Stimulated activated CD8-positive, alpha-beta memory T cell treated with anti-CD3 and anti-CD28 coated beads, Interleukin-7, amount 100 ng/mL, for 4 hours (primary cell): ENCODE results near the gene TBC1D2B.
"Not testable (repeated sequence)": the region's sequence is repeated elsewhere in the genome, so short reads cannot be mapped to it uniquely, and the experiment has no call there.

ENCODE experiments used
- DNase-seq, 2 donors: peaks; one replicate each; pipeline ENCODE4 v3.0.0-alpha.2; 2020; ENCODE audit warnings: low read depth in 2 of 2

The TBC1D2B gene

GRCh38 chr15:78002996-78003395, 74.5 kb downstream of the TBC1D2B start:
- no peak for DNase-seq

- DNase-seq: no peak
These were observed 75.9 kb downstream of the TBC1D2B start for GRCh38 chr15:78001656-78002055.

DNA sequence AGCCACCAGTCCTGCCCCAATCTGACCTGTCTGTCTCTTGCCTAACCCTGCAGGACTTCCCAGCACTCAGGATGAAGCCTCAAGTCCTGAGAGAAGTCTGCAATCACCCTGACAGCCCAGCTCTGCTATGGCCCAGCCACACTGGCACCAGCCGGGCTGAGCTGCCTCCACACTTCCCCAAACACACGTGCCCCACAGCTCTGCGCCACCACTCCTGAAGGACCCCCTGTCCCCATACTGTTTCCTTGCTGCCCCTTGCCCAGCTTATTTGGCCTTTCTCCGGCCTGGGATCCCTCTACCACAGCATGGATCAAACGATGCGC, 76.6 kb downstream of the TBC1D2B start:
- no peak for DNase-seq

- DNase-seq: peak; percentile 62 to 67
These were observed 77.2 kb downstream of the TBC1D2B start for GRCh38 chr15:78000091-78000926.

GRCh38 chr15:77999486-77999885, 78.0 kb downstream of the TBC1D2B start:
- DNase-seq: no peak

DNA sequence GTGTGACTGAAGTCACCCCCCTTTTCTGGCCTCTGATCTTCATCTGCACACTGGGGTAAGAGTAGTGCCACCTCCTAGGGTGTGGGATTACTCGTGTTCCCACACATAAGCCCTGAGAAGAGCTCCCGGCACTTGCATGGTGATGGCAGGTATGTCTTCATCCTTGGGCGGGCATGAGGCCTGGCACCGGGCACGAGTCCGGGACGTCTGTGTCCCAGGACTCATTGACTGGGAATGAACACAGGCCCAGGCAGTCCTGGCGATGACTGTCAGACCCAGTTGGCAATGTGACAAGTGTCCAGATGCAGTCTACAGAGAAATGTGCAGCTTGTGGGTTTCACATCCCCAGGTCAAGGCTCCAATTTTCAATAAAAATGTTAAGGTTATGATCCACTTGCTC, 78.9 kb downstream of the TBC1D2B start:
- DNase-seq: no peak

GRCh38 chr15:77997761-77998554, 79.6 kb downstream of the TBC1D2B start:
- DNase-seq: not testable (repeated sequence)

- DNase-seq: not testable (repeated sequence)
These were observed 80.3 kb downstream of the TBC1D2B start for GRCh38 chr15:77997221-77997620.

- not testable (repeated sequence) for DNase-seq
These were observed 80.8 kb downstream of the TBC1D2B start for GRCh38 chr15:77996713-77997171.

- DNase-seq: not testable (repeated sequence)
These were observed 81.3 kb downstream of the TBC1D2B start for GRCh38 chr15:77996226-77996625.

- DNase-seq: not testable (repeated sequence)
These were observed 82.0 kb downstream of the TBC1D2B start for GRCh38 chr15:77995537-77995918.

DNA sequence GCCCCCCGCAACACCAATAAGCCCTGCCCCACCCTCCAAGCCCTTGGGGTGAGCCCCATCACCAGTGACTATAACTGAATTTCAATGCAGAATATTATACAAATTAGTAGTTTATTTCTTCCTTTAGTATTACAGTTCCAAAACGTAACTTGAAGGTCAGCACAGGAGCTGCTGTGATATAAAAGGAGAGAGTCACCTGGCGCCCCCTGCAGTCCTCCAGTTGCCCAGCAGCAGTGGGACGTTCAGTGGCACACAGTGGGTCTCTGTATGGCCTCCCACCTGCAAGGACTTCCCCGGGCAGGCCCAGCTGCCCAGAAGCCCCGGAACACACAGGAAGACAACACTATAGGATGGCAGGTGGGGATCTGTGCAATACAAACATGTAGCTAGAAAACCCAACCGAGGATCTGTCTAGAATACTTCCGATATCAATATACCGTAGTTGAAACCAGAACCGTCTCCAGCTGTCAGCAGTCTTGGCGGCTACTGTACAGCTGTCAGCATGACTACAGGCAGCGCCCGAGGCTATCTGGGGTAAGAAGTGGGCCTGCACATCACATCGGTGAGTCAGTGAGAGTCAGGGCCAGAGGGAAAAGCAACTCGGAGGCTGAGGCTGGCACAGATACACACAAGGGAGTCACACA, 82.5 kb downstream of the TBC1D2B start:
- DNase-seq: not testable (repeated sequence)

DNA sequence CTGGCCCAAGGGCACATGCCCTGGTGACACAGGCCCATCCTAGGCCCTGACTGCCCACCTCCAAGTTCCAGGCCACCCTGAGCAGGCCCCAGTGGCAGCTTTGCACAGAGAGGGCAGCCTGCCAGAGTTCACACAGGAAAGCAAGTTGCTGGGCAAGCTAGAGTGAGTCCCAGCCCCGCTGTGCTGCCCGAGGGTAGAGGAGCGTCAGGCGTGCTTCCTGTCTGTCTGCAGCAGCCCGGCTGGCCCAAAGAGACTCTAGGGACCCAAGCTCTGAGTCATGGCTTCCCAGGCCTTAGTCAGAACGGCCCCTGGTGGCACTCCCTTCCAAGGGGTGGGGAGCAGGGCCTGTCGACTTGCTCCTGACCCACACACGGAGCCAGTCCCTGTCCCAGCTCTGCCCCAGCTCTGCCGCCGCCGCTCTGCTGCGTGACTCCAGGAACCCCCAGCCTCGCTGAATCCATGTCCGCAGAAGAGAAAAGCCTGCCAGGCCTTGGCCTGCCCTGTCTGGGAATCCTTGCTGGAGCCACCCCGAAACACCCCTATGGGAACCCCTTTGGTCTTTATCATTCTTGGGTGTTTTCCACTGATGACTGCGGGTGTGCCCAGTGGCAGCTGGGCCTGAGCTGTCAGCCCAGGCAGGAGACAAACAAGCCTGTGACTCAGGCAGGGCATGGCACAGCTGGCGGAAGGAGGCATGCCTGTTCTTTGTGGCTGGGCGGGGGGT, 83.4 kb downstream of the TBC1D2B start:
- peak in 1 of 2 donors; percentile 36 for DNase-seq

DNA sequence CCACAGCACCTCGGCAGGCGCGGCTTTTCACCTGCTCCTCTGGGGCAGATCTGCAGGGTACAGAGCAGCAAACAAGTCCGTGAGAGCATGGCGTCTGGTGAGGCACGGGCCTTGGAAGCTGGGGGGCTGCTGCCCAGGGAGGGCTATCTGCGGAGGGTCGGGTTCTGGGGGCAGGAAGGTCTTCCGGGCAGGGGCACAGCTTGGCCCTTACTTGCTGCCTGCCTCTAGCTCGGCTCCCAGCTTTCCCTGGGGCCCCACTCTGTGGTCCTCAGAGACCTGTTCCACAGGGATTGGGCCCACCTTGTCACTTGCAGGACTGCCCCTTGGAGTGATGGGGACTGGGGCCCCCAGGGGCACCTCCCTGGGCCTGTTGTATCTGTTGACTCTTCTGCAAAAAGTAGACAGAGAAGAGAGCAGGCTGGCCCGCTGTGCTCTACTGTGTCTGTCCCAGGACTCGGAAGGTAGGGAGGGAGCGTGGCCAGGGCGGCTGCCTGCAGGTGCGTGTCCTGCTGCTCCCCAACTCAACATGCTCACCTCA, 84.1 kb downstream of the TBC1D2B start:
- DNase-seq: no peak

DNA sequence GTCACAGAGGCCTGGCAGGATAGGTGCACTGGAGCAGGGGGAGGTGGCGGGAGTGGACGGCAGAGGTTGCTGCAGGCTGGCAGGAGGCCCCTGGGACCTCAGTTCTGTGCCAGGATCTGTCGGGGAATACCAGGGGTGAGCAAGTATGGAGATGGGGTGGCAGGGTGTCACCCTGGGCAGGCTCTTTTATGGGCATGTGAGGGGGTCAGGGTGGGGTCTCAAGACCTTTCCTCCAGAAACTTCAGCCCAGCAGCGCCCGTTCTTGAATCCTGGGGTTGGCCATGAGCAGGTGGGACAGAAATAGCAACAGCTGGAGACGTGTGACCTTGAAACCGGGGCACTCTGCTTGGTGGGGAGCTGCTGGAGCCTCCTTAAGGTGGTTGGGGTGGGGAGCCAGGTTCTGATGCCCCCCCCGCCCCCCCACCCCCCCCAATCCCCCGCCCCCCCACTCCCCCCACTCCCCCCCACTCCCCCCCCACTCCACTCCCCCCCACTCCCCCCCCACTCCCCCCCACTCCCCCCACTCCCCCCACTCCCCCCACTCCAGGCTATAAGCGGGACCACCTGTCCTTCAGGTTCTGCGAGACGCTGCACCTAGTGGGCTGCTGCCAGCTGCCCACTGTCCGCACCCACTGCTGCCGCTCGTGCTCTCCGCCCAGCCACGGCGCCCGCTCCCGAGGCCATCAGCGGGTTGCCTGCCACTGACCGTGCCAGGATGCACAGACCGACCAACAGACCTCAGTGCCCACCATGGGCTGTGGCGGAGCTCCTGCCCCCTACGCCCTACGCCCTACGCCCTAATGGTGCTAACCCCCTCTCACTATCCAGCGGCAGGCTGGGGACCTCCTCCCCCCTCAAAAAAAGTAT, 84.9 kb downstream of the TBC1D2B start:
- no peak for DNase-seq

DNA sequence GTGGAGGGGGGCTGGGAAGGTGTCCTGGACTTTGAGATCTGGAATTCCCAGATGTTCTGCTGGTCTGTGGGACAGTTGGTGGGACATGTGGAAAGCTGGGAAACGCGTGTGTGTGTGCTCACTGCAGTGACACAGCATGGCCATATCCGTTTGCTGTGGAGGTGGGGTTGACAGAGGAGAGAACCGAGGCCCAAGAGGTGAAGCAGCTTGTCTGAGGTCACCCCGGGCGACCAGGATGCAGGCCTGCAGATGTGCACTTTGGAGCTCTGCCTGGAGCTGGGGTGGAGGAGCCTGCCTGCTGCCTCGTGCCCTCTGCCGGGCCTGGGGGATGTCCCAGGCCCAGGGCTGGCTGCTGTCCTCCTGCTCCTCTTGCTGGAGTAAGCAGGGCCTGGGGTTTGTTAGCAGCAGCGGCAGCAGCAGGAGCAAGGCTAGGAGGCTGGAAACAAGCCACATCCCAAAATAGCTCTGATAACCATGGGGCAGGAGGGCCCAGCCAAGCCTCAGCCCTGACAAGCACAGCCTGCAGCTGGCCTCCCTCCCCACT, 85.8 kb downstream of the TBC1D2B start:
- DNase-seq: not testable (repeated sequence)

GRCh38 chr15:77991029-77991406, 86.5 kb downstream of the TBC1D2B start:
- DNase-seq: no peak

DNA sequence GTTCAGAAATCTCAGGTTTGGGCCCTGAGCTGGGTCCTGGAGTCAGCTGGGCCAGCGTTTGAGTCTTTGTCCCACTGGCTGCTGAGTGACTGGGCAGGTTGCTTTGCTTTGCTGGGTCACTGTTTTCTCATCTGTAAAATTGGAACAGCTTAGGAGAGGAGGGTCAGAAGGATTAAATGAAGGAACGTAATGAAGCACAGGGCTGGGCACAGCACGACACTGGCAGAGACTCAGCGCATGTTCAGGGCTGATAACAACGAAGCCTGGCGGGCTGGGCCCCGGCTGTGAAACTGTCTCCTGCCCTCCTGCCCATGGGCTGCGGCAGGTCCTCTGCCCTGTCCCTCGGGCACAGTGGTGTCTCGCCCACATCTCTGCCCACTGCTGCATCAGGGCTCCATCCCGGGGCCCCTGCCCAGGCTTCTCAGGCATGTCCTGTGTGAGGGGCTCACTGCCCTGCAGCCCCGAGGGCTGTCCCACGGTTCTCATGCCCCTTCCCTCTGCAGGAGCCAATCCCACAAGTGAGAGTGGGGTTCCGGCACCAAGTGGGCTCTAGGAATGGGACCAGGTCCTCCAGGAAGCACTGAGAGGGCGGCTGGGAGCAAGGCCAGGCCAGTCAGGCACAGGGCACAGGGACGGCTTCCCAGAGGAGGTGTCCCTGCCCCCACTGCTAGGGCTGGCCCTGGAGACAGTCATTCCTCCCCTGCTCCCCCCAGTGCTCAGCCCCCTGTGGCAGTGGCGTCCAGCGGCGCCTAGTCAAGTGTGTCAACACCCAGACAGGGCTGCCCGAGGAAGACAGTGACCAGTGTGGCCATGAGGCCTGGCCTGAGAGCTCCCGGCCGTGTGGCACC, 88.0 kb downstream of the TBC1D2B start:
- DNase-seq: no peak
